Epidermal melanocyte (primary cell): ENCODE measurements around the gene BRSK1.
A peak's percentile ranks its signal among the peaks of the same experiment; 100 is the strongest.
"Not testable (repeated sequence)": the region's sequence is repeated elsewhere in the genome, so short reads cannot be mapped to it uniquely, and the experiment has no call there.

ENCODE experiments used
- DNase-seq: peaks from one replicate; pipeline ENCODE4 v3.0.0; 2011; ENCODE audit warnings: low spot score; ENCODE audit not compliant: insufficient read length

The BRSK1 gene

GRCh38 chr19:55328774-55329318 lies 45.0 kb downstream of the BRSK1 start:
- DNase-seq = not testable (repeated sequence)

GRCh38 chr19:55329791-55330190 lies 46.0 kb downstream of the BRSK1 start:
- not testable (repeated sequence) for DNase-seq

- DNase-seq = no peak
Observed at GRCh38 chr19:55333870-55334269, 50.1 kb downstream of the BRSK1 start.

- DNase-seq = no peak
Observed at GRCh38 chr19:55336101-55336500, 52.3 kb downstream of the BRSK1 start.

GRCh38 chr19:55339105-55339888 lies 55.5 kb downstream of the BRSK1 start, which contains the start of gene KMT5C:
TSS of gene KMT5C (plus strand) at chr19:55339876. CDS start at chr19:55341937, 2,061 bp downstream.
- DNase-seq = peak; percentile 98

GRCh38 chr19:55339889-55340783 lies 56.3 kb downstream of the BRSK1 start:
- DNase-seq = no peak

GRCh38 chr19:55340784-55341147 lies 57.0 kb downstream of the BRSK1 start:
- DNase-seq = no peak

GRCh38 chr19:55341171-55341588 lies 57.4 kb downstream of the BRSK1 start:
- peak; percentile 94 for DNase-seq

GRCh38 chr19:55341595-55342531 lies 58.1 kb downstream of the BRSK1 start:
- no peak for DNase-seq

GRCh38 chr19:55344444-55344843 lies 60.6 kb downstream of the BRSK1 start:
- peak; percentile 78 for DNase-seq

GRCh38 chr19:55345101-55345817 lies 61.5 kb downstream of the BRSK1 start:
- no peak for DNase-seq

- DNase-seq = no peak
Observed at GRCh38 chr19:55345818-55346724, 62.3 kb downstream of the BRSK1 start.

GRCh38 chr19:55346725-55347441 lies 63.1 kb downstream of the BRSK1 start:
- DNase-seq = no peak

- DNase-seq = no peak
Observed at GRCh38 chr19:55347442-55348009, 63.7 kb downstream of the BRSK1 start.

GRCh38 chr19:55348317-55349034 lies 64.7 kb downstream of the BRSK1 start:
- no peak for DNase-seq

- DNase-seq = no peak
Observed at GRCh38 chr19:55350620-55351315, 67.0 kb downstream of the BRSK1 start.

- DNase-seq = no peak
Observed at GRCh38 chr19:55352040-55352439, 68.2 kb downstream of the BRSK1 start.
